K562 (cell line): ENCODE results near the gene THADA.

Source experiments
- CTCF ChIP-seq, 3 experiments: IDR thresholded peaks in 2 of 3; conservative IDR thresholded peaks in 1 of 3; 2 replicates each; pipeline ENCODE4 v1.5.1; 2011 to 2012; ENCODE audit warnings: low read length in 3 of 3, mild to moderate bottlenecking in 3 of 3, control low read depth in 2 of 3, improper control_type of control experiment in 1 of 3, inconsistent platforms in 1 of 3, low read depth in 1 of 3, mixed read lengths in 1 of 3, moderate library complexity in 1 of 3; ENCODE audit not compliant: insufficient read depth in 2 of 3
- ETS1 ChIP-seq: conservative IDR thresholded peaks from 2 replicates; pipeline ENCODE4 v1.6.1; 2011; ENCODE audit warnings: low read depth, mild to moderate bottlenecking, low read length; ENCODE audit not compliant: control insufficient read depth
- HDGF ChIP-seq: fragments of 450-650 bp; IDR thresholded peaks from 2 replicates; pipeline ENCODE4 v1.6.1; 2016
- SREBF2 ChIP-seq: sonication (generic); formaldehyde crosslinking; IDR thresholded peaks from 2 replicates; pipeline ENCODE4 v1.4.0; 2020; ENCODE audit warnings: mild to moderate bottlenecking, missing genetic modification reagents

GRCh38 chr2:43522177-43522576, 73.7 kb downstream of the THADA start:
- TF ChIP-seq HDGF (no peak), ETS1 (no peak), SREBF2 (CRISPR knock-in tag) (no peak), CTCF (IDR thresholded peaks at IDR 0.05 in 2 of 3, conservative IDR thresholded peaks at IDR 0.05 in 1 of 3; ENCODE audit: insufficient read depth in 2 of 3, low read depth in 1 of 3, low read length in 3 of 3) (no peak)
